Measurements from ENCODE around the gene TST.

TST gene

DNA sequence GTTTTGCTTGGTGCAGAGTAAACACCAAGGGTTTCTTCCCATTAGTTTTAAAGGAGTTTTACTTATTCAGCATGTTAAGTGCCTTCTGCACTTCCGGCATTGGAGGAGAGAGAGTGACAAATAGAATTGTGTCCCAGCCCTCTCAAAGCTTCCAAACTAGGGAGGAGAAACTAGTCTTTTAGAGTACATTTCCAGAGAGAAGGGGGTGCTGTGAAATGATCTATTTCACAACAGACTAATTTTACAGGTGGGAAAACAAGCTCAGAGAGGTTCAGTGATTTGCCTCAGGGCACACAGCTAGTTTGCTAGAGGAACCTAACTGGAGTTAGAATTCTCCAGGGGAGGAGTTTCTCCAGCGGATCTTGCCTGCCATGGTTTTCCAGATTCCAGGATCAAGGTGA is 12.9 kb upstream of the TST start:
- DNase-seq (ENCODE audit: low spot score): no peak

DNA sequence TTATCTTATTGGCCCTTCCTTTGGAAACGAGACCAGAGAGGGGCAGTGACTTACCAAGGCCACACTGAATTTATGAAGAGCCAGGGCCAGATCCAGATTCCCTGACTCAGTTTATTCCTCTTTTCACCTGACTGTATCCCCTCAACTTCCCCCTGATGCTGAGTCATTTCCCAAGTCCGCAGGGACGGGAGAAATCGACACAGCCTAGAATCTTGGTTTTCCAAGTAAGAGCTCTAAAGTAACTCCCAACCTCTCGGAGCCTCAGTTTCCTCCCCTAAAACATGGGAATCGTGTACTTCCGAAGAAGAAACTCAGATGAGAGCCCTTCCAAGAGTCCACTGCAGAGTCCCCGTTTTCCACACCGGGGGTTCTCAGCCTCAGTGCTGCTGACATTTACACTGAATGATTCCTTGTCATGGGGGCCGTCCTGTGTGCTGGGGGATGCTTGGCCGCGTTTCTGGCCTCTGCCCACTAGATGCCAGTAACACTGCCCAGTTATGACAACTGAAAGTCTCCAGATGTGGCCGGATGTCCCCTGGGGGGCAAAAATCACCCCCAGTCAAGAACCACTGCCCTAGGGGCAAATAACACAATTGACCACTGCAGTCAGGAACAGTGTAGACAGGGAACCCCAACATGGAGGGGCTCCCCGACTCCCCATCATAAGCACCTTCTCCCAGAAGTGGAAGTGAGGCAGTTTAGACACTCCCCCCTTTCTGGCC is 11.5 kb upstream of the TST start:
- no peak for DNase-seq (ENCODE audit: low spot score)

DNA sequence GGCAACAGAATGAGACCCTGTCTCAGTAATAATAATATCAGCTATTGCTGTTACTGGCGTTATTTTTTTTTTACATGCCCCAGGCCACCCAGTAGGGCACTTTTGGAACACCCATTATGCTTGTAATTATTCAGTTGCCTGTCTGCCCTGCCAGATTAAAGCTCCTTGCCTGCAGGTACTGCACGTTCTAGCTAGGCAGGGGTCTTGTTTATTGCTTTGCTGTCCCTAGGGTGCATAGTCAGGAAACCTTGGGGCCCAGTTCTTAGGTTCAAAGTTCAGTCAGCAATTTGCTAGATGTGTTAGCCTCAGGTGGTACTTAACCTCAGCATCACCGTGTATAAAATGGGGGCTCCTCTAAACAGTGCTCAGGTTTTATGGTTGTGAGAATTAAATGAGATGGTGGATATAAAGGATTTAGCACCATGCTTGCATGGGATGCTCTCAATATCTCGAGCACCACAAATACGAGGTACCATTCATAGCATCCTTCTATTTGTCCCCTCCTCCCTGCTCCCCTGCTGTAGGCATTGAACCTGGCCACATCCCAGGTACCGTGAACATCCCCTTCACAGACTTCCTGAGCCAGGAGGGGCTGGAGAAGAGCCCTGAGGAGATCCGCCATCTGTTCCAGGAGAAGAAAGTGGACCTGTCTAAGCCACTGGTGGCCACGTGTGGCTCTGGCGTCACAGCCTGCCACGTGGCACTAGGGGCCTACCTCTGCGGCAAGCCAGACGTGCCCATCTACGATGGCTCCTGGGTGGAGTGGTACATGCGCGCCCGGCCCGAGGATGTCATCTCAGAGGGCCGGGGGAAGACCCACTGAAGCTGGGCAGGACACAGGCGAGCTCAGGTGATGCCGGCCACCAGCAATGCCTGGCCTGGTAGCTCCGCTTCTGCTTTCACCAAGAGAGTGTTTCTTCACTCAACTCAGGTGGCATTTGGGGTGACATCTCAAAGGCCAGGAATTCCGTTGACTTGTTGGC is 9.7 kb upstream of the TST start:
- no peak for DNase-seq (ENCODE audit: low spot score)

DNA sequence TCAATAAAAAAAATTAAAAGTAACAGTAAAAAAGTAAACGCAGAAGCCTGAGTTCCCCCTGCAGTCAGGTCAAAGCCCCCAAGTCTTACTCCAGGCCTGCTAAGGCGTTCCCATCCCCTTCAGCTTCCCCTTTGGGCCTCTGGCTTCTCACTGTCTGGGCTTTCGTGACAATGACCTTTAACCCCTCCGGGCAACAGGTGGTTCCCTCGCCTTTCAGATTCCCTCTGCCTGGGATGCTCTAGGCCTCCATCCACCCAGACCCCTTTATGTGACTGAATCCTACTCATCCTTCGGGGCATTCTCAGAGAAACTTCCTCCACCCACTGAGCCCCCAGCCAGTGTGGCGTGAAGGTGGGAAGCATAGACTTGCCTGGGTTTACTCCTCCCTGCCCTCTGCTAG is 8.3 kb upstream of the TST start:
- DNase-seq (ENCODE audit: low spot score): no peak

DNA sequence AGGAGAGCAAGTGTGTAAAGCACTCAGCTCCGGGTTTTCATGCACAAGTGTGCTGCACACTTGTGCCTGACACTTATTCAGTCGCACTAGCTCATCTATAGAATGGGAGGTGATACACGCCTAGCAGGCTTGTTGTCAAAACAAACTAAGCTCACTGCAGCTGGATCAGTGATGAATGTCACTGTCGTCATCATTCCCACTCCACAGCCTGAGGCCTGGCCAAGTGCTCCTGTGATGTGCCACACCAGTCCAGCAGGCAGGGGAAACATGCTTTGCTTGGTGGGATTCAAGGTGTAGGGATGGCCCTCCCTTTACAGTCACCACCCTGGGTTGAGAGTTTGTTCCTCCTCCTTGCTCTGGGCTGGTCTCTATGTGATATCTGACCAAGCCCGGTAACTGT is 7.1 kb upstream of the TST start:
- no peak for DNase-seq (ENCODE audit: low spot score)

DNA sequence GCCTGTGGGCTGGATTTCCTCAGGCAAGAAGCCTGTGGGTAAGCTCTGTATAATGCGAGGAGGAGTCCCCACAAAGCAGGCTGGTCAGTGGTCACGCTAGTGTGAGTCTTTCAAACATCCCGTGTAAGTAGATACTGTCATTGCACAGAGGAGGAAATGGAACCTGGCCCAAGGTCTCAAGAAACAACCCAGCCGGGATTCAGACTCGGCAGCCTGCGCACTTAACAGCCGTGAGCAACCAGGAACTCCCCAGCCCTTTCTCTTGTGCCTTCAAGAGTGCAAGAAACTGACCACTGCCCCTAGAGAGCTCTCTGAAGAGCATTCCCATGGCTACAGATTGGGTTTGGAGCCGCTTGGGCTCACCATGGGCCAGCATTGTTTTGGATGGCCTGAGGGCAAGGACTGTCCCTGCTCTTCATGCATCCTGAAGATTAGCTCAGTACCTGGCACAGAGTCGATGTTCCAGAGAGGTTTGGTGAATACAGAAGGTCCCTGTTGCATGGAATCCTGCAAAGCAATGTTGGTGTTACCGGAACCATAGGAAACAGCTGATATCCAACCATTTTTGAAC is 6.3 kb upstream of the TST start:
- DNase-seq (ENCODE audit: low spot score): no peak

DNA sequence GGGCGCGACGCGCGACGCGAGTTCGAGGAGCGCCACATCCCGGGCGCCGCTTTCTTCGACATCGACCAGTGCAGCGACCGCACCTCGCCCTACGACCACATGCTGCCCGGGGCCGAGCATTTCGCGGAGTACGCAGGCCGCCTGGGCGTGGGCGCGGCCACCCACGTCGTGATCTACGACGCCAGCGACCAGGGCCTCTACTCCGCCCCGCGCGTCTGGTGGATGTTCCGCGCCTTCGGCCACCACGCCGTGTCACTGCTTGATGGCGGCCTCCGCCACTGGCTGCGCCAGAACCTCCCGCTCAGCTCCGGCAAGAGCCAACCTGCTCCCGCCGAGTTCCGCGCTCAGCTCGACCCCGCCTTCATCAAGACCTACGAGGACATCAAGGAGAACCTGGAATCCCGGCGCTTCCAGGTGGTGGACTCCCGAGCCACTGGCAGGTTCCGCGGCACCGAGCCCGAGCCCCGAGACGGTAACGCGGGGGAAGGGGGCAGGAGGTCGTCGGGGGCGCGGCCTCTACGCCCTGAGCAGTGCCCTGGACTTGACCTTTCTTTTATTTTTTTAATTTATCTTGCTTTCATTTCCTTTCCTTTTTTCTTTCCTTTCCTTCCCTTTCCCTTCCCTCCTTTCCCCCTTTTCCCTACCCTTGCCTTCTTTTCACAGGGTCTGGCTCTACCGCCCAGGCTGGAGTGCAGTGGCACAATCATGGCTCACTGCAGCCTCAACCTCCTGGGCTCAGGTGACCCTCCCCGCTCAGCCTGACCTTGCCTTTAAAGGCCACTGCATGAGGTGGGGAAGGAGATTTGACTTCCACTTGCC is 5.3 kb upstream of the TST start:
- no peak for DNase-seq (ENCODE audit: low spot score)

DNA sequence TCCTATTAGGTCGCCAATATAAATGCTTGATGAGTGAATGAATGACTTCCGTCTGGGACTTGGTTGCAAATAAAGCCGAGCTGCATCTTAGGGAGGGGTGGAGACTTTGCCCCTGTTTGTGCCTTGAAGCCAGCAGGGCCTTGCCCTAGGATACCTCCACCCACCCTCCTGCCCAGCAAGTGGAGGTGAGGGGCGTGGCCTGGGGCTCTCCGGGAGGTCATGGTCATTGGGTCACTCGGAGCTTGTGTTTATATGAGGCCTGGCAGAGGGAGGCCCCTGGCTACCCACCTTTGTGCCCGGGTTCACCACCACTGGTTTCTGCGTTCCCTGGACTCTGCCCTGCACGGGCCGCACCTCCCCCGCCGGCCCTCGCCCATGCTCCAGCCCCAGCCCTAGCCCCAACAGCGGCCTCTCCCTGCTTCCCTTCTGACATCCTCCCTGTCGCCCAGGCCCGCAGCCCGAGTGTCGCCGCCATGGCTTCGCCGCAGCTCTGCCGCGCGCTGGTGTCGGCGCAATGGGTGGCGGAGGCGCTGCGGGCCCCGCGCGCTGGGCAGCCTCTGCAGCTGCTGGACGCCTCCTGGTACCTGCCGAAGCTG is 4.6 kb upstream of the TST start:
- no peak for DNase-seq (ENCODE audit: low spot score)

DNA sequence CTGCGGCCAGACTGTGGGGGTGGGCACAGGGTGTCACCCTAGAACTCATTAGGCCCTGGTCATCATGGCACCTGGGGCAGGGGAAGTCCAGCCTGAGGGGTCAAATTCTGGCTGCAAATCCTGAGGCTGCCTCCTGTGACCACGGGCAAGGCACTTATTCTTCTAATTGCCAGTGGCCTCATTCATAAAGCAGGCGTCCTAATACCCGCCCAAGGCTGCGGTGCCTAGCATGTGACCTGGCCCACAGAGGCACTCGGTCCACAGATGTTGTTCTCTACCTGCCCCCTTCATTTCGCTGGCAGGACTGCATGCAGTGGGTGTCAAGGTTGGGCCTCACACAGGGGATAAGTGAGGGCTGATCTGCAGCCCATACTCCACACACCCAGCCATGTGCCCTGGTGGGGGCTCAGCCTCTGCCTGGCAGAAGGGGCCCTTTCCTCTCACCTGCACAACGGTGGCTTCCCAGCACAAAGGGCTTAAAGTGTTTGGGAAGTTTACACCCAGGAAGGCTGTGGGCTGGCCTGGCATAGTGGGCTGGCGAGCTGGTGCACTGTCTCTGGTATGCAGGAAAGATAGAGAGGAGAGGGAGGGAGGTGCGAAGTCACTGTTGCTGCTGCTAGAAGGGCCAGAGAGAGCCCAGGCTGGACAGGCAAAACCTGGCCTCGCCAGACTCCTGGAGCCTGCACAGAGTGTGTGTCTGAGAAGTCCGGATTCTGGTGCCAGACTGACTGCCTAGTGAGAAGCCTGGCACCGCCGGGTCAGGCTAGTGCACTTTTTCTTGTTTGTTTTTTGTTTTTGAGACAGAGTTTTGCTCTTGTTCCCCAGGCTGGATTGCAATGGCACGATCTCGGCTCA is 3.5 kb upstream of the TST start:
- no peak for DNase-seq (ENCODE audit: low spot score)

DNA sequence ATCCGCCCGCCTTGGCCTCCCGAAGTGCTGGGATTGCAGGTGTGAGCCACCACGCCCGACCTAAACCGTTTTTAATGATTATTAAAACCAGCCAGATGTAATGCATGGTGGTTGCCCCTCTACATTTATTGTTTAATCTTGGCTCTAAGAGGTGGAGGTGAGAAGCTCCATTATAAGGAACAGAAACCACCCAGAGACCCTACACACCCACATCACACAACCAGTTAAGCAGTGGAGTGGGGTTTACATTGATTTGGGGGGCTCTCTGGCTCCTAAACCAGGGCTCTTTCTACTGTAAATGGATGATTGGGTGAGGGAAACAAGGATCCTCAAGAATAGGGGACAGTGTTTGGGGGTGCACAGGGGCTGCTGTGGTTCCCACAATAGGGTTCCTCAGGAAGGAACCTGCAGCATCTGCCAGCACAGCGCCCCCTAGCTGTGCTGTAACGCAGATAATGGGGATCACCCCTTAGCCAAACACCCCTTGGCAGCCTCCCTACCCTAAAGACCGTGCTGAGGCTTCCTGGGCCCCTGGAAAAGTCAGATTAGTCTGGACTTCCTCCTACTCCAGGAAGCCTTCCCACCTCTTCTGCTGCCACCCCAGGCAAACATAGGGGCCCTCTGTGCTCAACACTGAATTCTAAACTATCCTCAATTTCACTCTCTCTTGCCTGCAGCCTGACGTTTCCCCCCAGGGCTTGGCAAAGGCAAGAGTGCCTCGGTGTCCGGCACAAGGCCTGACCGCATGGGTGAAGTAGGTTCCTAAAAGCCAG is 2.6 kb upstream of the TST start:
- peak; percentile 33 for DNase-seq (ENCODE audit: low spot score)

DNA sequence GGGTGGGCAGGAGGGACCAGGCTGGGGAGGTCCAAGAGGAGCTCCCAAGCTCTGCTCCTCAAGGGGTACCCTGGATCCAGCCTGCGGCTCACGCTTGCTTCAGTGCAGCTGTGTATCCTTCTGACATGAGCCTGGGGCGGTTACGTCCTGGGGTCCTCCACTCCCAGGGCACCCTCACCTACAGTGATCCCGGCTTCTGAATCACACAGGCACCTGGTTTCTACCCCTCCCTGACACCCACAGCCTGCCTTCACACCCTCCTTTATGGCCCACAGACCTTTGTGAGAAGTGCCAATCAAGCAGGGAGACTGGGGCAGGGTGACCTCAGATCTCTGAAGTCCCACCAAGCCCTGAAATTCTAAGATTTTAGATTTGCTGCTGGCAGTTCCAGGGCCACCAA is 1.8 kb upstream of the TST start:
- DNase-seq (ENCODE audit: low spot score): no peak

DNA sequence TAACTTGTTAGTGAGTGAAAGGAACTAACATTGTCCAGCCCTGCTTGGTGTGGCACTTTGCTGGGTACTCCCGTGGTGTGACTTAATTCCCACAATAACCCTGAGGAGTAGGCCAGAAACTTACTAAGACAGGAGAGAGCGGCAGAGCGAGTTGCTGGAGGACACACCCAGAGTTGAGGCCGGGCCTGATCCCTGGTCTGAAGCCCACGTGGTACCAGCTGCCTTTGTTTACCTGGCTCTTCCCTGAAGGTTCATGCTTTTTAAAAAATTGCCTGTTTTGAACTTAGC is 889 bp upstream of the TST start:
- peak; percentile 45 for DNase-seq (ENCODE audit: low spot score)

DNA sequence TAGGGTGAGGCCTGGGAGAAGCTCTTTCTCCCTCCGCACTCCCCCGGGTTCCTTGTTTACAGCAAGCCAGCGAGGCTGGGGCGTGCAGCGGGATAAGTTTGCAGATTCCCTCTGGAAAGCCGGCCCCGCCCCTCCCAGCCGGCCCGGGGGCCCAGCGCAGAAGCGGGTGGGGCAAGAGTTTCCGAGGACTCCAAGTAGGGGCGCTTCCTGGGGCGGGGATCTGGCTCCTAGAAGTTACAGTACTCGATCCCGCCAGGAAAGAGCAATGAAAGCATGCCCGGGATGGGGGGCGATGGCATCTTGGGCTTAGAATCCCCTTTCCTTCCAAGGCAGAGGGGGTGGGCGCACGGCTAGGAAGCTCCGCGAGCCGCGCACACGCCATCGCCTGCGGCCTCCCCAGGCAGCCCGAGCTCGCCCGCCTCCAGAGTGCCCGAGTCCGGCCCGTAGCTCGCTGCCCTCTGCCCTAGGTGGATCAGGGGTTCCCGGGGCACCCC is 385 bp downstream of the TST start:
- DNase-seq (ENCODE audit: low spot score): peak; percentile 34

DNA sequence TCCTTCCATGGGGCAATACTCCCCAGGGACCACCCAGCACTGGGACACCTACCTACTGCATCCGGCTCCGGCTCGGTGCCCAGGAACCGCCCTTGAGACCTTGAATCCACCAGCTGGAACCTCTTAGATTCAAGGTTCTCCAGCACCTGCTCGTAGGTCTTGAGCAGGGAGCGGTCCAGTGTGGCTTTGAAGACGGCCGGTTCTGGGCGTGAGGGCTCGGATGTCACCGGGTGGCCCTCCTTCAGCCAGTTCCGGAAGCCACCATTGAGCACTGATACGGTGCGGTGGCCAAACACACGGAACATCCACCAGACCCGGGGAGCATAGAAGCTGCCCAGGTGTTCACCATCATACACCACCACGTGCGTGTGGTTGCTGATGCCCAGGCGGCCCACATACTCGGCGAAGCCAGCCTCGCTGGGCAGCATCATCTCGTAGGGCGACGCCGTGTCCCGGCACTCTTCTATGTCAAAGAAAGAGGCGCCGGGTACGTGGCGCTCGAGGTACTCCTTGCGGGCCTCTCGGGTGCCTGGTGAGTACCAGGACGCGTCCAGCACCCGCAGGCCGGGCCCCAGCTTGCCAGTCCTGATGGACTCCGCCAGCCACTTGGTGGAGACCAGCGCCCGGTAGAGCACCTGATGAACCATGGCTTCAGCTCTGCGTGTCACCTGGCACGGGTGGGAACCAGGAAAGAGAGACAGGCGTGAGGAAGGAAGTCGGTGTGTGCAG is 997 bp downstream of the TST start:
- no peak for DNase-seq (ENCODE audit: low spot score)

DNA sequence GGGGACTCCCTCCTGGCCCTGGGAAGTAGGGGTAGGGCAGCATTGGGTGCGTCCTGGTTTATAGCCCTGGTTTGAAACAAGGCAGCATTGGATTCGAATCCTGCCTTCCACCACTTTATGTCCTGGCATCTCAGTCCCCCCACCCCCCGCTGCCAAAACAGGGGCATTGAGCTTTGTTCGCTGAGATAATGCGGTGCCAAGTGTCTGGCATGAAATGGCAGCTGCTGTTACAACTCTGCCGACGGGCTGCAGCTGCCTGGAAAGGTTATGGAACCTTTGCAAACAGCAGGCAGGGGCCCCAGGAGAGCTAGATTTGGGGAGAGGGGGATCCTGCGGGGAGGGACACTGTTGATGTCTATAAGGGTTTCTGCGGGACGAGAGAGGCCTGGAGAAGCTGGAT is 1.9 kb downstream of the TST start:
- no peak for DNase-seq (ENCODE audit: low spot score)

DNA sequence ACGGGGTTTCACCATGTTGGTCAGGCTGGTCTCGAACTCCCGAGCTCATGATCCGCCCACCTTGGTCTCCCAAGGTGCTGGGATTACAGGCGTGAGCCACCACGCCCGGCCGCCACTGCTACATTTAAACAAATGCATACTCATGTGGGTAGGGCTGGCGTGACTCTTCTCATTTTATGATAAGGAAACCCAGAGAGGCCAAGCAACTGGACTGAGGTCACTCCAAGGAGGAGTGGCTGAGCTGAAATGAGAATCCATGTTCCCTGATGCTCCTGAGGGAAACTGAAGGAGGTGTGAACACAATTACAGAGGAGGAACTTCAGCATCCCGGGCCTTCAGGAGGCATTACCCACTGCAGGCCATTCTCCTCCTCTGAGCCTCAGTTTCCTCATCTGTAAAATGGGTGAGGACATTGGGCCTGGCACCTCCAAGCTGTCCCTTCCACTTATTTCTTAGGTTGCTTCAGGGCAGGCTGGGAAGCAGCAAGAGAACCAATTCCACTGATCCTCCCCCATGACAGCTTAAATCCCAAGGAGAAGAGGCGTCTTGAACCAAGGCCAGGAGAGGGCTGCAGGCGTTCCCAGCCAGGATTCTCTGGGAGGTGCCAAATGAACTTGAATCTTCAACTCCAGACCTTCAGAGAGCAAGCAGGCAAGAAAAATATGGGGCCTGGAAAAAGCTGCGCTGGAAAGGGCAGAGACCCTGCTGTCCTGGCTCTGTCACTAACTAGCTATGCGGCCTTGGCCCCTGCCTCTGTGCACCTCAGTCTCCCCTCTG is 2.9 kb downstream of the TST start:
- no peak for DNase-seq (ENCODE audit: low spot score)

DNA sequence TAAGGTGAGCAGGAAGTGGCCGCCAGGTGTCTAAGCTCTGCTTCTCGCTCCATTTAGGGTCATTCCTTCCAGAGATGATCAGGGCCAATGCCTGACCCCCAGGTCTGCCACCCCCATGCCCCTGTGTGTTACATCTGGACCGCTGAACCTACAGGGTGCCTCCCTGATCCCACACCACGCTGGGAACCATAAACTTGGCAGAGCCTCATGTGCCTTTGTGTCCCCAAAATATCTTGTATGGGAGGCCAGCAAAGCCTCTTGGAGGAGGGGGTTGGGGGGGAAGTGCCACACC is 3.7 kb downstream of the TST start:
- DNase-seq (ENCODE audit: low spot score): no peak

DNA sequence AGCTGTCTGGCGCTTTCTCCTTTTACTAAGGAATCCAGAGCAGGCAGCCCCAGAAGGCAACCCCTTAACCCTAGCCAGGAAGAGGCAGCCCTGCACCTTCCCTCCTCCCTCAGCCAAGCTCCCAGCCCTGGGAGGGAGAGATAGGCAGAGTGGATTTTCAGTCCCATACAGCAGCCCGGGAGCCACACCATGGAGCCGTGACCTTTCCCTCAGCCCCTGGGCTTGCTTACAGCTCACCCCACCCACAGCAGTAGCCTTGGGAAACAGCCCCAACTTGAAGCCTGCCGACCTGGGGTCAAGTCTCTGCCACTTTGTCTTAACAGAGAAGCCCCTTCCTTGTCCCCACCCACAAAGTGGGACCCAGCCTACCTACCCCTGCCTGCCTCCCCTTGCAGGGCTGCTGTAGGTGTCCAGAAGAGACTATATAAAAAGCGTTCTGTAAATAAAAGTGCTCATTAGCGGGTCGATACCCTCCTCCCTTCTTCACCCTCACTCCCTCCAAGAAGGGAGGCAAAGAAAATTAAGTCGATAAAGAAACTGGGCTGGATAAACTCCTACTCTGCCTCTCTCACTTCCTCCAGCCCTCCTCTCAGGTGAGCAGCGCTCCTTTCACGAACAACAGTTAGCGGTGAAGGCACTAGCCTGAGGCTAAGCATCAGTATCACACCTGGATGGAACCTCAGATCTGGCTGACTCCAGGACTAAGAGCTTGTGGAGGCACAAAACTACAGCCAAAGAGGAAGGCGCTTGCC is 4.2 kb downstream of the TST start:
- no peak for DNase-seq (ENCODE audit: low spot score)

Data from LoVo (cell line).